ENCODE data around the gene SACM1L. TPM values are rescaled to one million over a fixed set of nuclear protein-coding genes. Genes with fewer than 3 reads are reported as not detected.

The SACM1L gene
- total and polyA plus RNA-seq, 2 of the 4 experiments (the other 2 are of a cell fraction), result 19.0 to 40.9 TPM

GRCh38 chr3:45753095-45753494 lies 63.9 kb downstream of the SACM1L start:
- H3K4me2 ChIP-seq (ENCODE audit: low read depth, low read length), result no peak overlapping the region
- H3K27me3 ChIP-seq (ENCODE audit: control insufficient read depth, insufficient read depth, low read length), result peaks cover 2% of the 10 kb centered on the region
- H3K14ac ChIP-seq (replicated peaks; ENCODE audit: low read depth, low read length), result no peak overlapping the region
- H2BK15ac ChIP-seq (ENCODE audit: low read depth, low read length), result no peak overlapping the region
- H3K18ac ChIP-seq (ENCODE audit: low read depth, low read length), result no peak overlapping the region
- no peaks in the 10 kb centered on the region for H4K20me1 ChIP-seq (ENCODE audit: insufficient read depth, low read length)
- H3K36me3 ChIP-seq (ENCODE audit: control insufficient read depth, insufficient read depth, low read length), result peaks cover 1% of the 10 kb centered on the region
- H3K79me1 ChIP-seq (ENCODE audit: low read depth in 1 of 2, low read length in 2 of 2), result no peaks in the 10 kb centered on the region
- in situ Hi-C loops (cut with MboI; ENCODE audit: low sequenced_read_pairs), result no loop called here
- no peak overlapping the region for H3K9ac ChIP-seq (ENCODE audit: low read depth, low read length)
- H3K4ac ChIP-seq (ENCODE audit: low read depth, low read length), result no peak overlapping the region
- WGBS, 2 experiments (ENCODE audit: extremely low coverage in 2 of 2, insufficient read length in 1 of 2), result no CpG with 5 or more reads among the region's 3 CpGs
- H2AFZ ChIP-seq (replicated peaks; ENCODE audit: low read length, poor library complexity), result no peak overlapping the region
- ChIA-PET CTCF (no interaction called here), POLR2A (ENCODE audit: unreplicated experiment) (no interaction called here)
- peaks cover 3% of the 10 kb centered on the region; the same call in 1 of the 2 replicates for H3K9me1 ChIP-seq (ENCODE audit: insufficient read depth, low read length)
- H2AK5ac ChIP-seq (ENCODE audit: low read depth, low read length), result no peak overlapping the region
- ATAC-seq (ENCODE audit: low read depth) (no peak), DNase-seq (no peak)
- H2AK9ac ChIP-seq (replicated peaks; ENCODE audit: low read depth, low read length, poor library complexity), result no peak overlapping the region
- TF ChIP-seq ELK1 (IDR thresholded peaks at IDR 0.05; ENCODE audit: borderline replicate concordance, low read depth, low read length) (no peak), POLR2A (IDR thresholded peaks at IDR 0.05; ENCODE audit: low read depth, low read length) (no peak), SMC3 (IDR thresholded peaks at IDR 0.05; ENCODE audit: low read depth, low read length) (no peak), USF2 (IDR thresholded peaks at IDR 0.05; ENCODE audit: low read depth, low read length) (no peak)
- H2BK20ac ChIP-seq (ENCODE audit: low read depth, low read length), result no peak overlapping the region
- dilution Hi-C loops (cut with HindIII; ENCODE audit: low sequenced_read_pairs, unreplicated experiment), result no loop called here
- H2BK120ac ChIP-seq (ENCODE audit: low read depth, low read length), result no peak overlapping the region
- H4K91ac ChIP-seq (ENCODE audit: insufficient read depth, low read depth, low read length), result no peak overlapping the region
- no peak overlapping the region for H2BK5ac ChIP-seq (ENCODE audit: low read depth, low read length, poor library complexity, severe bottlenecking)
- no peak overlapping the region for H3K4me3 ChIP-seq (ENCODE audit: insufficient read depth, low read depth, low read length)
- intact Hi-C loops (cut with micrococcal nuclease), result no loop called here
- H4K8ac ChIP-seq (ENCODE audit: low read depth in 2 of 2, low read length in 2 of 2), result no peak overlapping the region
- no peak overlapping the region for H3K27ac ChIP-seq (ENCODE audit: insufficient read depth, low read length)
- BruUV-seq (replicated peaks), result no TSS peak
- H3K4me1 ChIP-seq (ENCODE audit: control insufficient read depth, insufficient read depth, low read length), result no peaks in the 10 kb centered on the region
- H3K9me3 ChIP-seq (ENCODE audit: control insufficient read depth, insufficient read depth, low read length), result no peaks in the 10 kb centered on the region
- H3K23ac ChIP-seq (ENCODE audit: low read depth, low read length), result no peak overlapping the region
- H3K56ac ChIP-seq (ENCODE audit: extremely low read depth, insufficient read depth, low read length), result no peak overlapping the region
- H4K5ac ChIP-seq (ENCODE audit: low read depth, low read length), result no peak overlapping the region

Measured in IMR-90 (cell line).